HTERT RPE-1 (cell line): ENCODE data around the gene POP7.

ENCODE experiments used
- in situ Hi-C: fragments of 300-500 bp; cut with MboI; formaldehyde crosslinking; loops from 4 replicates; pipeline ENCODE4 v1.14.3; 2020; ENCODE audit warnings: low sequenced_read_pairs

Gene POP7

DNA sequence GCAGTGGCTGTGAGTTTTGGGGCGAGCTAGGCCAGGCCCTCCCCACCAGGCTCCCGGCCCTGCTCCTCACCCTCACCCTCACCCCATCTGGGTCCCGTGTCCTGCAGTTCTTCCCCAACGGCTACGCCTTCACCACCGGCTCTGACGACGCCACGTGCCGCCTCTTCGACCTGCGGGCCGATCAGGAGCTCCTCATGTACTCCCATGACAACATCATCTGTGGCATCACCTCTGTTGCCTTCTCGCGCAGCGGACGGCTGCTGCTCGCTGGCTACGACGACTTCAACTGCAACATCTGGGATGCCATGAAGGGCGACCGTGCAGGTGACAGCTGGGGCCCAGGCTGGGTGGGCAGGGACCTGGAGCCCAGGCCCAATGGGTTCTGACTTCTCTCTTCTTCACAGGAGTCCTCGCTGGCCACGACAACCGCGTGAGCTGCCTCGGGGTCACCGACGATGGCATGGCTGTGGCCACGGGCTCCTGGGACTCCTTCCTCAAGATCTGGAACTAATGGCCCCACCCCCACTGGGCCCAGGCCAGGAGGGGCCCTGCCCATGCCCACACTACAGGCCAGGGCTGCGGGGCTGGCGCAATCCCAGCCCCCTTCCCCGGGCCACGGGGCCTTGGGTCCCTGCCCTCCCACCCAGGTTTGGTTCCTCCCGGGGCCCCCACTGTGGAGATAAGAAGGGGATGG lies 27.5 kb upstream of the POP7 start:
- in situ Hi-C loops = no loop called here

DNA sequence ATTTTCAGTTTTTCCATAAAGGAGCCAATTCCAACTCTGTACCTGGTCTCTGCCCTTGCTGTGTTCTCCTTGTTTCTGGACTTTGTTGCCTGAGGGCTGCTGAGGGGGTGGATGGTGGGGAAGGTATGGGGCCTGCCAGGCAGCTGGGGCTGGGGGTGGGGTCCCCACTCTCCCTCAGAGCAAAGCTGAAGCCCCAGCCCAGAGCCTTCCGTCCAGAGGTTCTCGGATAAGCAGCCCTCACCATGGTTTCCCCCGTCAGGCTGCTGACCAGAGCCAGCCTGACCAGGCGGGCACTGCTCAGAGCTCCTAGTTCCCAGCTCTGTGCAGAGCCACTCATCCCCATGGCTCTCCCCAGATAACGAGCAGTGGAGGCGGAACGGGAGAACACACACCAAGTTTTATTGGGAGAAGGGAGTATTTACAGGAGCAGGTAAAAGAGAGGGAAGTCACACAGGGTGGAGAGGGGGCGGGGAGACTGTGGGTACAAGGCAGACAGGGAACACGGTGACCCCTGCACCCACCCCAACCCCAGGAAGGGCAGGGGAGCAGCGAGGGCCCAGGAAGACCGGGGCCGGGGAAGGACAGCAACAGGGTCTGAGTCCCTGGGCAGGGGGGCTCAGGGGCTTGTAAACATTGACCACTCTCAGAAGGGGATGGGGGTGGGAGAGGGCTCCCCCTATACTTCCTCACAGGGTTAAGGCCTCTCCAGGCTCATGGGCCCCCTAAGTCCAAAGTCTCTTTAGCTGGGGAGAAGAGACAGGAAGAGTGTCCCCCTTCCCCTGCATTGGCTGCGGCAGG lies 26.6 kb upstream of the POP7 start:
- in situ Hi-C loops = no loop called here

DNA sequence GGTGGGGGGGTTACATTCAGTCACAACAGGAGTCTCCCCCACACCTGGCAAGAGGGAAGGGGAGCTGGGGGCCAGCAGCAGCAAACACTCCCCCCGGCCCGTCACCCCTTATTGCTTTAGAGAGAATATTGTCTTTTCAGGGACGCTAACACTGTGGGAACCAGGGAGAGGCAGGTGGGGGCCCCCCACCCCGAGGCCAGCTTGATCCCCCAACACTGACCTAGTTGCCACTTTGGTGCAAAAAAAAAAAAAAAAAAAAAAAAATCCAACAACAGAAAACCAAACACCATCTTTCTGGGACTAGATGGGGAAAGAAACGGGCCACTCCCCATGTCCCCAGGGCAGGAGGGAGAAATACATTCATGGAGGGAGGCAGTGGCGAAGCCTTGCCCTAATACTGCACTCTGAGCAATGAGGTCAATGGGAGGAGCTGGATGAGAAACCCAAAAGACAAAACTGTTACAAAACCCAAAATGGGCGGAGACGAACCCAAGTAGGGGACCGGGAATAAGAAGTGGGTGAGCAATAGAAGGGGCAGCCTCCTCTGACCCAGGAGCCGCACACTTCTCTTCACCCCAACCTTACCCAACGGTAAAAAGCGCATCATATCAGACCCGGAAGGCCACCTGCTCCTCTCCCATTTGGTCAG lies 25.9 kb upstream of the POP7 start:
- in situ Hi-C loops = no loop called here

DNA sequence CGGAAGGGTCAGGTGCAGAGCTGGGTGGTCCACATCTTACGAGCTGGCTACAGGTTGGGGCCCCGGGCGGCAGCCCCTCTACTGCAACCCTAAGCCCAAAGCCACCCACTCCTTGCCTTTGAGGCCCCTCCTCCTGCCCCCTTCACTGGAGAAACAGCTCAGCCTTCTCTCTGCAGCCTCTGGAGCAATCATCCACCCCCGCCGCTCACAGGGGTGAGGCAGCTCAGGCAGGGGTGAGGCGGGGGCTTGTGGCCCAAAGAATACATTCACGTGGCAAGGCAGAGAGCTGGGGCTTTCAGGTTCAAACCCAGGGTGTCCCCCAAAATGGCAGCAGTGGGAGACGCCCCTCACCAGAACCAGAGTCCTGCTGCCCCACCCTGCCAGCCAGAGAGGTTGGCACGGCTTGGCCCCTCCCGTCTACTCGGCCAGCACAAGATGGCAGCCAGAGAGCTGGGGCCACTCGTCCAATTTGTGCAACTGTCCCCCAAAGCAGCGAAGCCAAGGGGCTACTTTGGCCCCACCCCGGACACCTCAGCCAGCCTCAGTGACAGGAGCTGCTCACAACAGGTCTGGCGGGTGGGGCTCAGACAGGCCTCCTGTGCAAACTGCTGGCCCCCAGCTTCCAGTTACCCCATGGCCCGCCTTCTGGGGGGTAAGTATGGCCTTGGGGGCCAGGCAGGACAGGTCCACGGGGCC lies 25.2 kb upstream of the POP7 start:
- in situ Hi-C loops = no loop called here

DNA sequence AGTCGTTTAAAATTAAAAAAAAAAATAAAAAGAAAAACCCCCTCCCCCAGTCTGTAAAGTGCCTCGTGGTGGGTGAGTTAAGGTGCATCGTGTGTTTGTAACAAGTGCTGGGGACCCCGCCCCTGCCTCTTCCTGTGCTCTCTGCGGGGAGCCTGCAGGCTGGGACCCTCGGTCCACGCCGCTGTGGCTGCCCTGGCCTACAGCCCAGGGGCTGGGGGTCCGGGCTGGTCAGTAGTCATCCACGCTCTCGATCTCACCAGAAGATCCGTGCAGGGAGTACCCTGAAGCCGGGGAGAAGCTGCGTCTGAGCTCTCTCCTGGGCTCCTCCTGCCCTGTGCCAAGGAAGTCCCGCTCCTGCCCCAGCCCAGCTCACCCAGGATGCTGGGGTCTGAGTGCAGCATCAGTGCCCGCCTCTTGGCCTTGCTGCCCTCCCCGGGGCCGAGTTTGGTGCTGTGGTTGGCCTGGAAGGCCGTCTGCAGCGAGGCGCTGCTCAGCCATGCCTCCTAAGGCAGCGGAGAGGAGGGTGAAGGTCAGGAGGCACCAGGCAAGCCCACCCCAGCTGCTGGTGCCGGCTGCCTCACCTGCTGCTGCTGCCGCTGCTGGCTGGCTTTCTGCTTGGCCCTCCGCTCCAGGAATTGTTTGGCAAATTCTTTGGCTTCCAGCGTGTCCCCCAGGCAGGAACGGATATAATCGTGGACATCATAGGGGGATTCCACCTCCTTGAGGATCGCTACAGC lies 24.3 kb upstream of the POP7 start:
- in situ Hi-C loops = no loop called here

DNA sequence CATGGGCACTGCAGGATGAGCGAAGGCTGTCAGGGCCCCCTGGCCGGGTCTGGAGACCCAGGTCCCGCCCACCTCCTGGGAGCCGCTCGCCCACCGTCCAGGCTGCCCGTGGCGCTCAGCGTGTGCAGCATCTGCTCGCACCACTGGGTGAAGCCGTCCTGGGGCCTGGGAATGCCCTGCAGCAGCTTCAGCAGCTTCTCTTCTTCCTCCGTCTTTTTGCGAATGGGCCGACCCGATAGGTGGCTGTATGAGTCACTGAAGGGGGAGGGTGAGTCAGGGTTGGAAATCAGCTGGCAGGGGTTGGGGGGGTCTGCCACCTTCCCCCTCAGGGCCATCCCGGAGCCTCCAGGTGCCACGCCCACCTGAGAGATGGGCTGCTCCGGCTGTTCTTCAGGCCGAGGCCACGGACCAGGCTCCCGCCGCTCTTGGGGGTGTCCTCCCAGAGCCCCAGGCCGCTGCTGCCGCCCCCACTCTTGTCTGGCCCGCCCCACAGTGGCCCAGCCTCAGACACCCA lies 23.6 kb upstream of the POP7 start:
- in situ Hi-C loops = no loop called here

DNA sequence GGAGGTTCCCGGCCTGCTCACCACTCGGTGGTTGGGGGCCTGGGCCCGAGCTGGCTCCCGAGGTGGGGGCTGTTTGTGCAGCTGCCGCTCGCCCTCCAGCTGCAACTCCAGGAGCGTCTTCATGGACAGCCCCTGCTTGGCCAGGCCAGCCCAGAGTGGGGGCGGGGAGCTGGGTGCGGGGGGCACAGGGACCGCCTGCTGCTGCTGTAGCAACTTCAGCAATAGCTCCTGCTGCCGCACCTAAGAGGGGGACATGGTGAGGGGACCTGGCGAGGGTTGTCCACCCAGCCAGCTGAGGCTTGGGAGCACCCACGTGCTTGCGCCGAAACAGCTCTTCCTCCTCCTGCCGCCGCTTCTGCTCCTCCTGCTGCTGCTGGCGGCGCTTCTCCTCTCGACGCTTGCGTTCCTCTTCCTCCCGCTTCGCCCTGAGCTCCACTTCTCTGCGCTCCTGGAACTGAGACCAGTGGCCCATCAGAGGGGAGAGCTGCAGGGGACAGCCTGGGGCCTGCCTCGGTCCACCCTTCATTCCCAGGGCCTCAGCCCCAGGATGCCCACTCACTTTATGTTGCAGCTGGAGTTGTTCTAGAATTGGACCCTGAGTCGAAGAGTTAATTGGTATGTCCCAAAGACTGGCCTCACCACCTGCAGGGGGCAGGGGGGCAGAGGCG lies 22.8 kb upstream of the POP7 start:
- in situ Hi-C loops = no loop called here

DNA sequence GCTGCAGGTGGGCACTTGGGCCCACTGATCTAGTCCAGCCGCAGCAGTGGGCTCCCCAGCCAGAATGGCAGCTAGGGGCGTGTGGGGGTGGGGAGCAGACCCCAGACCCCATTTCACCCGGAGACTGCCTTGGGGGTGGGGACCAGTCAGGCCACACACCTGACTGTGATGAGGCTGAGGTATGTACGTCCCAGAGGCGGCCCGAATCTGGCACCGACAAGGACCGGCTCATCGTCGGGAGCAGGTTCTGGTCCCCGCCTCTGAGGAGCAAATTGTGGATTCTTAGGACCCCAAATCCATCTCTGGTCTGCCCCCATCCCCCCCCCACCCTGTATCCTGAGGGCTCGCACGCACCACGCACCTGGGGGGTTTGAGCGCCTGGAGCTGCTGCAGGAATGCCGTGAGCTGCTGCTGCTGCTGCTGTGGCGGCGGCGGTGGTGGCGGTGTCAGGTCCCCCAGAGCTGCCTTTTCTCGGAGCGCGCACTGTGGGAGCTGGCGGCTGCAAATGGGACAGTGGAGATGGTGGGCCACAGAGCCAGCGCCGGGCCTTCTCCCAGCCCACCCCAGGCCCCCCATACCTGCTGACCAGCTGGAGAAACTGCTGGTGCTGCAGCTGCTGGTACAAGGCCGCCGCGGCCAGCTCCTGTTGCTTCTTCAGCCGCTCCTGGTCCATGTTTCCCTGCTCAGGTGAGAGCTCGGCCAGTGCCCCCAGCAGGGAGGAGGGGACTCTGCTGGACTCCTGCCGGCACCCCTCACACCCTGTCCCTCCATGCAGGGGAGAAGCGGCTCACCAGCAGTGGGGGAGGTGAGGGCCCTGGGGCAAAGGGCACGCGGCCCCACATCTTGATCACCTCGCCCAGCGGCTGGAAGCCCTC lies 22.0 kb upstream of the POP7 start:
- in situ Hi-C loops = no loop called here

DNA sequence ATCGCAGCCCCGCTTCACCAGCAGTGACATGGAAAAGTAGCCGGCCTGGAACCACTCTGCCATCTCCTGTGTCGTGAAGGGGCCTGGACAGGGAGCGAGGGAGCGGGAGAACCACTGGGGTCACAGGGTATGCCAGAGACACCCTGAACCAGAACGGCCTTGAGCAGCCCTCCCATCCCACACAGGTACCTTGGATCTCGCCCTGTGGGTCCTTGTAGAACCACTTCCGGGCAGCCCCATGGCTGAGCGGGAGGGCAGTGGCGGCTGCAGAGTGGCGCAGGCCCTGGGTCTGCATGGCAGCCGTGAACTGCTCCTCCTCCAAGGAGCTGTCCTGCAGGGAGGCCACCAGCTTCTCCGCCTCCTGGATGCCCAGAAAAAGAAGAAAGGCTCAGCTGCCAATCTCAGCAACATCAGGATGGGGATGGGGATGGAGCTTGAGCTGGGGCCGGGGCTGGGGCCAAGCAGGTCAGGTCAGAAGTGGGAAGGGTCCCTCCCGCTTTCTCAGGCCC lies 21.3 kb upstream of the POP7 start:
- in situ Hi-C loops = no loop called here

DNA sequence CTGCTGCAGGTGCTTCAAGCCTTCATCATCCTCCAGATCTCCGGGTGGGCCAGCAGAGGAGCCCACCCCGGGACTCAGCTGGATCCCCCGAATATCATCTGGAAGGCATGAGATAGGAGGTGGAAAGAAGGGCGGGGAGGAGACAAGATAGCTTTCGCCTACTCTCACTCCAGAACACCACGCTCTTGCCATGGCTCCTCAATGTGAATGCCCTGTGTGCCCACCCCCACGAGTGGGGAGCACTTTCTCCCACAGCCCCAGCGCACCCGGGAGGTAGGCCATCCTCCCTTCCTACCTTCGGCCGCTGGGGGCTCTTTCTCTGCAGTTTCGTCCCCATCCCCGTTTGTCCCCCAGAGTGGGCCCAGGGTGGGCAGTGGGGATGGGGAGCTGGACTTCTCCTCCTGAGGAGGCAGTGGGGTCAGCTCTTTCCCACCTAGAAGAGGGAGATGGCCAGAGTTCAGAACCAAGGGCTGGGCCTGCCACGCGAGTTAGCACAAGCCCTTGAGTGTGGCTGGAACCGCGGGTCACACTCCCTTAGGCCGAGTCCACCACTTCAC lies 20.8 kb upstream of the POP7 start:
- in situ Hi-C loops = no loop called here

DNA sequence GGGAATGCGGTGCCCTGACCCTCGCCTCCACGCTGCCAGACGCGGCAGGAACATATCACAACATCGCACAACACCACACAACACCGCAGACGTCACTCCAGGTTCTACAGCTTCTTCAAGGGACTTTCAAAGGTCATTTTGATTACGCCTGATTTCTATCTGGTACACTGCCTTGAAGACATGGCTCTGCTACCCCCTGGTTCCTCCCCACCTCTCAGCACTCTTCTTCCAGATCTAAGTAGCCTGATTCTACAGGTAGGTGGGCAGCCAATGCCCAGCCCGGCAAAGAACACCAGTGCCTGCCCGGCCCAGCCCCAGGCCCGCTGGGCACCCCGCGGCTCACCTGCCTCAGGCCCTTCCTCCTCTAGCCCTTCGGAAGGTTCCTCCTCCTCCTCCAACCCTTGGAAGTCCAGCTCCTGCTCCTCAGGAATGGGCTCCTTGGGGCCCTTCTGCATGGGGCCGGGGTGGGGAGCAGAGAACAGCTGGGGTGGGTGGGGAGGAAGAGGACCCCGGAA lies 20.2 kb upstream of the POP7 start:
- in situ Hi-C loops = no loop called here

DNA sequence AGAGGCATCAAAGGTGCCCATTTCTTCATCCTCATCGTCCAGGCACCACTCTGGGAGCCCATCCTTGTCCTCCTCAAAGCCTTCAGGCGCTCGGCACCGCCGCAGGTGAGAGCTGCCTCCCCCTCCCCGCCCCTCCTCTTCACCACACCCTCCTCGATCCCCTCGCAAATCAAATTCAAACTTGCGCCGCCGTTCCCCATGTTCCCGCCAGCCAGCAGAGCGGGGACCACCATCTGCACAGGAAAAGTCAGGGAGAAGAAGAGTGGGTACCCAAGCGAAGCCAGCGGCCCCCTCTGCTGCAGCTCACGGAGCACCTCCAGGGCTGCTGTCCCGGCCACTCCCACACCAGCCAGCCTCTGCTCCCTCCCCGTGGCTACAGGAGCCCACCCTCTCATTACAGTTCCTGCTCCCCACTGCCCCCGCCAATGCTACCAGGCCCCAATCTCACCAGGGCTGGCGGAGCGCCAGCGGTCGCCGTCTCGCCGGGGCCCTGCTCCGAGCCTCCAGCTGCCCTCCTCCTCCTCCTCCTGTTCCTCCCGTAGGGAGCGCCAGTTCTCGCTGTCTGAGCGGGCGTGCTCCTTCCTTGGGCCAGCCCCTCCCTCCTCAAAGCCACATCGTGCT lies 19.6 kb upstream of the POP7 start:
- in situ Hi-C loops = no loop called here

DNA sequence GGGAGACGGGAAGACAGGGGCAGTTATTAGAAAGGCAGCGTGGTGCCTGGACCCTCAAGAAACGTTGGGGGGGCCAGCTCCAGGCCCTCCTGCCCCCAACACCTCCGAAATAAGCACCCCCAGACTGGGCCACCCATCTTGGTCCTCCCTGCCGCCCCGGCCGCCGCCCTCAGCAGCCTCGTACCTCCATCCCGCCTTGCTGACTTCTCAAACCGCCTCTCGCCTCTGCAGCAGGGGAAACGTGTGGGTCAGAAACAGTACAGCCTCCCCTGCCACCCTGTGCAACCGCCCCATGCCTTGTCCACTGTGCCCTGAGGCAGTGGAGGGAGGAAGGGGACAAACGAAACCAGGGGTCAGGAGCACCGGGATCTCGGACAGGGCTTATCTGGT lies 19.1 kb upstream of the POP7 start:
- in situ Hi-C loops = no loop called here

DNA sequence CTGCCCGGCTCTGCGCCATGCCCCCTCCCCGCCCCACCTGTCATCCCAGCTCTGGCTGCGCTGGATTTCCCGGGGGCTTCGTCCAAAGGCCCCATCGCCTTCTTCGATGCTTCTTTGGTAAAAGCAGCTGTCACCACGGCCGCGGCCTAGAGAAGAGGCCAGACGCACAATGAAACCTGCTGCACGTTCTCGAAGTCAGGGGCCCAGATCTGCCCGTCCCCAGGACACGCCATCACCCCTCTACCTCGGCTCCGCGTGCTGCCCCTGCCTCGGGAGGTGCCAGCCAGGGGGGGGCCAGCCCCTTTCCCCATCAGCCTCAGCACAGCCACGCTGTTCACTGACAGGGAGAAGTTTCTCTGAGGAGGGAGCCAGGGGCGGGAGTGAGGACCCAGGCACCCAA lies 18.7 kb upstream of the POP7 start:
- in situ Hi-C loops = no loop called here

DNA sequence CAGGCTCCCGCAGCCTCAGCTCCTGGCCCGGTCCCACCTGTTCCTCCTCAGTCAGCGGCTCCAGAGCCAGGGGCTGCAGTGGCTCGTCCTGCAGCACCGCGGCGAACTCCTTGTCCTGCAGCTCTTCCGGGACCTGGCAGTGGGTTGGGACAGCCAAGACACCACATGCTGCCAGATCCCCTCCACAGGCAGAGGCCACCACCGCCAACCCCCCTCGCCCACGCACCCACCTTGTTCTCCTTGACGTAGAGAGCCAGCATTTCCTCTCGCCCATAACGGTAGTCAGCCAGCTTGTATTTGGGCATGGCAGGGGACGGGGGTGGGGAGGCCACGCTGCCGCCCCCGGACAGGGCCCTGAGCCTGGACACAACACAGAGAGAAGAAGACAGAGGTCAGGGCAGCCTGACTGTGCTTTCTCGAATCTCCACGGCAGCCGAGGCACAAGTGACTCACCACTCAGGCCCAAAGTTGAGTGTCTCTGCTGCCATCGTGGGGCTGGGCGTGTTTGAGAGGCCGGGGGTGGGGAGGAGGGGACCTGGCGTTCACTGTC lies 18.1 kb upstream of the POP7 start:
- in situ Hi-C loops = no loop called here

DNA sequence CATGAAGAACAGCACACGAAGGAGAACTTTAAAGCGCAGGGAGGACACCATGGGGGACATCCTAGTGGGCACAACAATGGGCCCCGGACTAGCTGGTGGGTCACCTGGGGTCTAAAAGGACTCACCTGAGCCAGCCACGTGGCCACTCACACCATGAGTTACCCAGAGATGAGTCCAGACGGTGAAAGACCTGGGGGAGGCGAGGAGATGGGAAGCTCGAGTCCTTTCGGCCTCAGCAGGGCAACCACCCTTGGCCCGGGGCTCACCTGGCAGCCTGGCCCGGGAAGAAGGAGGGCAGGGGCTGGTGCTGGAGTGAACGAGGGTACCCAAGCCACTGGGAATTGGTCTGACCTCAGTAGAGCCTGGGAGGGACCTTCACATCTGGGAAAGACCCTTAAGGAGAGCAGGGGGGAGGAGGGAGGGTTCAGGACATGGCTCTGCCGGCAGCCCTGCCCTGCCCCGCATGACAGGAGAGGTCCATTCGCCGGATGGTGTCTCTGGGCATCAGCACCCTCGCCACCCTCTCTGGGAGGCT lies 17.5 kb upstream of the POP7 start:
- in situ Hi-C loops = no loop called here
